HK-2 (cell line): ENCODE results near the gene ASAP2.
A peak's percentile ranks its signal among the peaks of the same experiment; 100 is the strongest.

Experiments
- DNase-seq: peaks from one replicate; pipeline ENCODE4 v3.0.0-alpha.2; 2018; ENCODE audit not compliant: unreplicated experiment

Gene ASAP2

GRCh38 chr2:9274701-9275343 is 68.2 kb downstream of the ASAP2 start:
- DNase-seq, result no peak

GRCh38 chr2:9275399-9275798 is 68.8 kb downstream of the ASAP2 start:
- DNase-seq, result no peak

DNA sequence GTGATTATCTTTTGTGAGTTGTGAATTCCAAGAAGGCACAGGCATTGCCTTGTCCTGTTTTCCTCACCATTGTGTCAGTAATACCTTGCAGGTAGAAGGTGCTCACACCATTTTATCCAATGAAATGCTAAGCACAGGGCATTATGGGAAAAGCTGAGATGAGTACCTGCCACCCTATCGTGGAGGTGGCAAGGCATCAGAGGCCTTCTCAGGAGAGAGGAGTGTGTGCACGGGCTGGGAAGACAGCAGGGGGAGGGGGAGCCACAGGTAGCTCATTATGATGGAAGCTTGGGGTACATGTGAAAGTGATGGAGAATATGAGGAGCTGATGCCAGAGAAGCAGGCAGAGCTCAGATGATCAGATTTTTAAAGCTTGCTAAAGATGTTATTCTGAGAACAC is 69.5 kb downstream of the ASAP2 start:
- no peak for DNase-seq

- no peak for DNase-seq
Measured at GRCh38 chr2:9276901-9277451, 70.4 kb downstream of the ASAP2 start.

DNA sequence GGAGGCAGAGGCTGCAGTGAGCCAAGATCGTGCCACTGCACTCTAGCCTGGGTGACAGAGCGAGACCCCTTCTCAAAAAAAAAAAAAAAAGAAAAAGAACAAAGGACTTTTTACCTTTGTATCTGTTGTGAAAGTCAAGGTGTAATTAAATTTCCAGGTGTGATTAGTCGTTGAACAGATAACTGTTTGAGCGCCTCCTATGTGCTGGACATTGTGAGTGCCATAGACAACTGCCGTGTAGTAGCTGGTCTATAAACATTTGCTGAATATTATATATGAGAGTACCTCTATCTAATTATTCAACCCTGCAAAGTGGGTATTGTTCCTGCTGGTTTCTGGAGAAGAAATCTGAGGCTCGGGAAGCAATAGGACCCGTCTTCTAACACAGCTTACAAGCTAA is 71.8 kb downstream of the ASAP2 start:
- no peak for DNase-seq

- DNase-seq, result no peak
Measured at GRCh38 chr2:9279426-9279825, 72.8 kb downstream of the ASAP2 start.

DNA sequence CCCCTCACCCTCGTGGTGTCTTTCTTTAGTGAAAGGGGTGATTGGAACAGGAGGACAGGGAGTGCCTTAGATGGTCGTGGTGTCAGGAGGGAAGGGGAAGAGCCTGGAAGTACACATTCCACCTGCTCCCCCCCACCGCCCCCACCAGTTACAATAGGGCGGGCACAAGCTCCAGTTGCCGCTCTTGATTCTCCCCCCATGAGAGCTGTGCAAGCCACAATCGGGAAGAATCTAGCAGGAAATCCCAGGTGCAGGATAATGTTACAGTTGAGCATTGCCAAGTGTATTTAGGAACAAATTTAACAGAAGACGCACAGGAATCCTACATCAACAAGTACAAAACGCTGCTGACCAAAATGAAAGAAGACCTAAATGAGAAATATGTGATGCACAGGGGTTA is 73.6 kb downstream of the ASAP2 start:
- DNase-seq, result no peak

DNA sequence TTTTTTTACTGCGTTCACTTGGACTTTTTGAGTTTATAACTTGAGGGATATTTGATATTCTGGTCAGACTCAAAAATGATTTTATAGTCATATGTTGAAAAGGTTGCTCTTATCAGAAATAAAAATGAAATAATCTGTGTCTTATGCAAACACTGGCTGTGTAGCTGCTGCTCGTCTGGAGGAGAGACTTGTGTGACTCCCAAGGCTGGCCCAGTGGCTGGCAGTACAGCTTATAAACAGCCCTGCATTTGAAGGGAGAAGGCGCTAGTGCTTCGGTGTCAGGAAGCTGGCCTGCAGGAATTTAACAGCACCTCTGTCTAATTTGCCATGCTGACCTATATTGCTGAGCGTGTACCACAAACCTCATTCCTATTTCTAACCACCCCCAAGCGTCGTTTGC is 74.5 kb downstream of the ASAP2 start:
- no peak for DNase-seq

- no peak for DNase-seq
Measured at GRCh38 chr2:9282128-9283112, 75.8 kb downstream of the ASAP2 start.

DNA sequence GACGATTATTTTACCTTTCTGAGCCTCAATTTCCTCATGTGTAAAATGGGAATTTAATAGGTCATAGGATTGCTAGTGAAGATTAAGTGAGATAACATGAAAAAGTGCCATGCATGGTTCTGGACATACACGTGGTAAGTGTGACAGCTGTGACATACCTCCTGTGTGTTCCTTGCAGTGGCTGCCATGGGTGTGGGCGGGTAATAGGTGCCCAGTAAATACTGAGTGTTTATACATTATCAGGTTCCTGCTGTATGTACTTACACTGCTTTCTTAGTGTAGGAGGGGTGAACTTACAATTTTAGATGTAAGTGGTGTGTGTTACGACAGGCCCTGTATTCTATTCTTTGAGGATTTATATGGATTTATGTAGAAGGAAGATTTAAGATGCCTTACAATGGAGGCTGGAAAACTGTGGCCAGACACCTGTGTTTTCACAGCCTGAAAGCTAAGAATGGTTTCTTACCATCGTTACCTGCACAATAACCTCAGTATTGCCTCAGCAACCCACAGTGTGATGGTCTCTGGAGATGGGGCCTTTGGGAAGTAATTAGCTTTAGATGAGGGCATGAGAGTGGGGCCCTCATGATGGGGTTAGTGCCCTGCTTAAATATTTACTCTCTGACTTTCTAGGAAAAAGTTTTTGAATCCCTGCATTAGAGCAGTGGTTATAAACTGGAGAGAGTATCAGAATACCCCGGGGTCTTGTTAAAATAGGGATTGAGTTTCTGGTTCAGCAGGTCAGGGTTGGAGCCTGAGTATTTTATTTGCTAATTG is 78.1 kb downstream of the ASAP2 start:
- DNase-seq, result no peak

DNA sequence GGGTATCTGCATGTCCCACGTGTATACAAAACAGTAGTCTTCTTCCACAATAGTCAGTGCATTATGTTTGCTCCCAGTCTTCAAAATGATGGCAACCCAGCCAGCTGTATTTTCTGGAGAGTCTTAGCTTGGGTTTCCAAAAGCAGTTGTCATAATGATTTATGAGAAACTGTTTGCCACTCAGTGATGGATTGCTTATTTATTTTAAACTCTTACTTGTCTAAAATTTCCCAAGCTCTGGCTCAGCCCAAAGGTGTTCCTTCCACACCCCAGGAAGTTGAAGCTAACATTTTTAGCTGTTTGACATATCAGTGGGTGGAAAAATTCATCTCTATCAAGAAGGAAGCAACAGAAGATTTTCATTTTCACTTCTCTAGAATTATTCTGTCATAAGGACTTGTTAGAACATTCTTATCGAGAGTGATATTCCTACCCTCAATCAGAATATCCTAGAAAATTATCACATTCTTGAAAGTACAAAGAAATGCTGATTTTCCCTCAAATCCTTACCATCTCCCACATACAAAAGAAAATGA is 78.8 kb downstream of the ASAP2 start:
- DNase-seq, result no peak

- DNase-seq, result no peak
Measured at GRCh38 chr2:9285921-9286320, 79.3 kb downstream of the ASAP2 start.

- peak; percentile 68 for DNase-seq
Measured at GRCh38 chr2:9286554-9287399, 80.2 kb downstream of the ASAP2 start.

GRCh38 chr2:9287400-9288045 is 80.9 kb downstream of the ASAP2 start:
- peak; percentile 88 for DNase-seq

DNA sequence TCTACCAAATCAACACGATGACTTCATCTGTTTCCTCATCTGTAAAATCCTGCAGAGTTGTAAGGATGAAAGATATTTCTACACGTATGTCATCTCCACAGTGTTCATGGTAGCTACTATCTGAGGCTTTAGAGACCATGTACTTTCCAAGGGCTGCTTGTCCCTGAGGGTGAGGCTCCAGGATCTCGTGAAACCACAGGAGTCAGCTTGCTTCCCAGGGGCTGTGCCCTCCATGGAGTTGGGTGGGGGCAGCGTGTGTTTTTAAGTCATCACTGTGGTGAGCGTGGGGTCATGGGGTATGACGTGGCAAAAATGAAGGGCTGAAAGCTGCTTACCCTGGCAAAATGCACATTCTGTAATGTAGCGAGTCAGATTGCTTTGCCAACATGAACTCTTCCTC is 81.6 kb downstream of the ASAP2 start:
- peak; percentile 84 for DNase-seq

DNA sequence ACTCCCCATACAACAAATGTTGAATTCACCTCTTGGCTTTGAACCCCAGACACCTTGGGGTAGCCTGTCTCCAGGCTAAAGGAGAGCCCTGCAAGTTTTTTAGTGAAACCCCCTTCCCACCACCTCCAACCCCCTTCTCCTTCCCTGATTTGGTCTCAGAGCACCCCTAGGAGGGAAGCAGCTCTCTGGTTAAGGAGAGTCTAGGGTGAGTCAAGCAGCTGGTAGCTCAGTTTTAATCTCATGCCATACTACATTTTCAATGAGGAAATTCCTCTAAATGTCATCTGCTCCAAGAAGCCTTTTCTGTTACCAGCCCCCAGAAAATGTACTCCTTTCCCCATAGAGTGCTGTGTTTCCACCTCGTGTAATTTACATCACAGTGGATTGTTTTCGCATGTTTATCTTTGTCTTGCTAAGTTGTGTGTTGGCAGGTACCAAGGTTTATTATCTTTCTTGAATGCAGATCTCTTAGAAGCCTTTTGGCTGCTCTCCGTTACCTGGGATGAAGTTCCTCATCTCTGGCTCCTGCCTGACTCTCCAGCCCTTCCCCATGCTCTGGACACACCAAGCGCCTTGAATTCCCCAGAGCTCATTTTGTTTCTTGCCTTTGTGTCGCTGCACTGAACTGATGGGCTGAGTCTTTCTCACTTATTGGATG is 82.2 kb downstream of the ASAP2 start:
- DNase-seq, result peak; percentile 31

- DNase-seq, result no peak
Measured at GRCh38 chr2:9291331-9291730, 84.7 kb downstream of the ASAP2 start.

DNA sequence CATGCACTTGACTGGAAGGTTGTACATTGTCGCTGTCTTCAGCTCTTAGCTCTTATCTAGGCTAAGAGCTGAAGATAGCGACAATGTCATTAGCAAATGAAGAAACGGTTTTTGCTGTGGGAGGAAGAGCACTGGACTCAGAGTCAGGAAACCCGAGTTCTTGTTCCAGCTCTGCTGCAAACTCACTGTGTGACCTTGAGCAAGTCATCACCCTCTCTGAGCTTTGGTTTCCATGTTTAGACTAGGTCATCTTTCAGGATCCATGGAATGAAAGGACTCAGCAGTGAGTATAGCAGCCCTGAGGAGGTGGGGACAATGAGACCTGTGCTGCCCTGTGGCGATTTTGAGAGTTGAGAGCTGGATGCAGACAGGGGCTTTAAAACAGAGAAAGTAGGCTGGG is 85.3 kb downstream of the ASAP2 start:
- DNase-seq, result no peak

DNA sequence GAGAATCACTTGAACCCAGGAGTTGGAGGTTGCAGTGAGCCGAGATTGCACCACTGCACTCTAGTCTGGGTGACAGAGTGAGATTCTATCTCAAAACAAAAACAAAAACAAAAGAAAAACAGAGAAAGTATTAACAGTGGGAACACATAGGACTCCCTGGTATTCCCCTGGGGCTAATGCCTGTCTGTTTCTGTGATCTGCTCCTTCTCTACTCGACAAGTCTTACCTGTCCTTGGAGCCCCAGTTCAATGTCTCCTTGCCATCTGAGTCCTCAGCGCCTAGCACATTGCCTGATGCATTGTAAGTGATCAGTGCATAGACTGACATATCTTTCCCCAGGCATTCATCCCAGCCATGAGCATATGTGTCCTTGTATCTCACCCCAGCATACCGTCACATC is 85.8 kb downstream of the ASAP2 start:
- no peak for DNase-seq

DNA sequence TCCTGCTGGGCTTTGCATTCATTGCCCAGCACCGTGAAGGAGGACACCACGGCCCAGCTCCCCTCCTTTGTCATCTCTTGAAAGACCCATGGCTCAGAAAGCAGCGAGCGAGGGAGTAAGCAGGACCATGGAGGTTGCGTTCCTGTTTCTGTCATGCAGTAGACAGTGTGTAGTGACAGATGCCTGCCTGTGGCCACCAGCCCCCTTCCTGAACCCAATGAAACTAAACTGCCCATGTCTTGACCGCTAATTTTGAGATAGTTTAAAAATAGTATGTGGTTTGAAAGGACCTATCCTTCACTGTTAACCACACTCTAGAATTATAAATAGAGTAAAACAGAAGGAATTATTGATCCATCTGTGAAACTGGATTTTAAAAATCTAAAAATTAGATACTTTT is 88.2 kb downstream of the ASAP2 start:
- DNase-seq, result no peak
